ENCODE measurements around the gene CDH26.
"Not testable (repeated sequence)": the region's sequence is repeated elsewhere in the genome, so short reads cannot be mapped to it uniquely, and the experiment has no call there.

The CDH26 gene

GRCh38 chr20:60013296-60014139 lies 55.3 kb downstream of the CDH26 start:
- no peak for DNase-seq (ENCODE audit: low spot score)

- DNase-seq (ENCODE audit: low spot score) = no peak
Measured at GRCh38 chr20:60016406-60016805, 58.2 kb downstream of the CDH26 start.

- DNase-seq (ENCODE audit: low spot score) = no peak
Measured at GRCh38 chr20:60020251-60020650, 62.0 kb downstream of the CDH26 start.

- DNase-seq (ENCODE audit: low spot score) = no peak
Measured at GRCh38 chr20:60021104-60021503, 62.9 kb downstream of the CDH26 start.

- no peak for DNase-seq (ENCODE audit: low spot score)
Measured at GRCh38 chr20:60022849-60023248, 64.6 kb downstream of the CDH26 start.

GRCh38 chr20:60024245-60024644 lies 66.0 kb downstream of the CDH26 start:
- DNase-seq (ENCODE audit: low spot score) = no peak

- DNase-seq (ENCODE audit: low spot score) = no peak
Measured at GRCh38 chr20:60024801-60025200, 66.6 kb downstream of the CDH26 start.

- no peak for DNase-seq (ENCODE audit: low spot score)
Measured at GRCh38 chr20:60026010-60026409, 67.8 kb downstream of the CDH26 start.

- DNase-seq (ENCODE audit: low spot score) = no peak
Measured at GRCh38 chr20:60030471-60030870, 72.2 kb downstream of the CDH26 start.

- DNase-seq (ENCODE audit: low spot score) = no peak
Measured at GRCh38 chr20:60031107-60031506, 72.9 kb downstream of the CDH26 start.

- DNase-seq (ENCODE audit: low spot score) = no peak
Measured at GRCh38 chr20:60034231-60035110, 76.2 kb downstream of the CDH26 start.

GRCh38 chr20:60035486-60035885 lies 77.3 kb downstream of the CDH26 start:
- DNase-seq (ENCODE audit: low spot score) = no peak

GRCh38 chr20:60036346-60036745 lies 78.1 kb downstream of the CDH26 start:
- no peak for DNase-seq (ENCODE audit: low spot score)

GRCh38 chr20:60036746-60037499 lies 78.7 kb downstream of the CDH26 start:
- DNase-seq (ENCODE audit: low spot score) = no peak

GRCh38 chr20:60038400-60039008 lies 80.3 kb downstream of the CDH26 start:
- DNase-seq (ENCODE audit: low spot score) = no peak

GRCh38 chr20:60039526-60039925 lies 81.3 kb downstream of the CDH26 start:
- DNase-seq (ENCODE audit: low spot score) = no peak

- DNase-seq (ENCODE audit: low spot score) = no peak
Measured at GRCh38 chr20:60040471-60041162, 82.4 kb downstream of the CDH26 start.

- DNase-seq (ENCODE audit: low spot score) = not testable (repeated sequence)
Measured at GRCh38 chr20:60041436-60042165, 83.4 kb downstream of the CDH26 start.

GRCh38 chr20:60043435-60043834 lies 85.2 kb downstream of the CDH26 start:
- no peak for DNase-seq (ENCODE audit: low spot score)

- DNase-seq (ENCODE audit: low spot score) = no peak
Measured at GRCh38 chr20:60046011-60046413, 87.8 kb downstream of the CDH26 start.

- no peak for DNase-seq (ENCODE audit: low spot score)
Measured at GRCh38 chr20:60046436-60046835, 88.2 kb downstream of the CDH26 start.

Measured in putamen (tissue), 1 donor.